ENCODE results near the gene HRCT1. TPM values are rescaled to one million over a fixed set of nuclear protein-coding genes. Genes with fewer than 3 reads are reported as not detected.

HRCT1 gene
- polyA plus RNA-seq, 1 donor from 2014 or later = not detected

DNA sequence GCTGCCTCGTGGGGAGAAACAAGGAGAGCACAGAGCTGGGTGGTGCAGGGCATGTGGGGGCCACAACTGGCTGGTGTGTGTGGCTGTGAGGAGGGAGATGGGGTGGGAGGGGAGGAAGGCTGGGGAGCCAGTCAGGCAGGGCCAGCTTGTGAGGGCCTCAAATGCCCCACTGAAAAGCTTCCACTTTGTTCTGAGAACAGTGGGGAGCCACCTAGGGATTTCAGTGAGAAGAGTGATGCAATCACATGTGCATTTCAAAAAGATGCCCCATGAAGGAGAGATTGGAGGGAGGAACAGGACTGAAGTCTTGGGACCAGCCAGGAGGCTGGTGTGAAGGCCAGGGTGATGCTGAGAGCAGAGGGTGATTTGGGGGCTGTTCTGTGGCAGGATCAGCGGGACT, 37.1 kb upstream of the HRCT1 start:
- no peaks in the 10 kb centered on the region for H3F3A ChIP-seq (ENCODE audit: insufficient read depth, low read length, poor library complexity, severe bottlenecking)
- no peaks in the 10 kb centered on the region for H3K36me3 ChIP-seq (ENCODE audit: insufficient read depth, low read length)
- no peaks in the 10 kb centered on the region for H3K9me2 ChIP-seq (ENCODE audit: insufficient read depth, low read length)
- H3K27me3 ChIP-seq (ENCODE audit: insufficient read depth, low read depth, low read length) = no peaks in the 10 kb centered on the region
- no peaks in the 10 kb centered on the region for H4K20me1 ChIP-seq (ENCODE audit: insufficient read depth)
- no peaks in the 10 kb centered on the region for H3K79me2 ChIP-seq (replicated peaks; ENCODE audit: insufficient read depth, low read length)
- H3K27ac ChIP-seq (ENCODE audit: low read length) = no peak overlapping the region
- no peak overlapping the region for H2AFZ ChIP-seq (ENCODE audit: low read depth, low read length)
- no peak overlapping the region for H3K4me2 ChIP-seq (ENCODE audit: low read length)
- TF ChIP-seq, protein P1, sequence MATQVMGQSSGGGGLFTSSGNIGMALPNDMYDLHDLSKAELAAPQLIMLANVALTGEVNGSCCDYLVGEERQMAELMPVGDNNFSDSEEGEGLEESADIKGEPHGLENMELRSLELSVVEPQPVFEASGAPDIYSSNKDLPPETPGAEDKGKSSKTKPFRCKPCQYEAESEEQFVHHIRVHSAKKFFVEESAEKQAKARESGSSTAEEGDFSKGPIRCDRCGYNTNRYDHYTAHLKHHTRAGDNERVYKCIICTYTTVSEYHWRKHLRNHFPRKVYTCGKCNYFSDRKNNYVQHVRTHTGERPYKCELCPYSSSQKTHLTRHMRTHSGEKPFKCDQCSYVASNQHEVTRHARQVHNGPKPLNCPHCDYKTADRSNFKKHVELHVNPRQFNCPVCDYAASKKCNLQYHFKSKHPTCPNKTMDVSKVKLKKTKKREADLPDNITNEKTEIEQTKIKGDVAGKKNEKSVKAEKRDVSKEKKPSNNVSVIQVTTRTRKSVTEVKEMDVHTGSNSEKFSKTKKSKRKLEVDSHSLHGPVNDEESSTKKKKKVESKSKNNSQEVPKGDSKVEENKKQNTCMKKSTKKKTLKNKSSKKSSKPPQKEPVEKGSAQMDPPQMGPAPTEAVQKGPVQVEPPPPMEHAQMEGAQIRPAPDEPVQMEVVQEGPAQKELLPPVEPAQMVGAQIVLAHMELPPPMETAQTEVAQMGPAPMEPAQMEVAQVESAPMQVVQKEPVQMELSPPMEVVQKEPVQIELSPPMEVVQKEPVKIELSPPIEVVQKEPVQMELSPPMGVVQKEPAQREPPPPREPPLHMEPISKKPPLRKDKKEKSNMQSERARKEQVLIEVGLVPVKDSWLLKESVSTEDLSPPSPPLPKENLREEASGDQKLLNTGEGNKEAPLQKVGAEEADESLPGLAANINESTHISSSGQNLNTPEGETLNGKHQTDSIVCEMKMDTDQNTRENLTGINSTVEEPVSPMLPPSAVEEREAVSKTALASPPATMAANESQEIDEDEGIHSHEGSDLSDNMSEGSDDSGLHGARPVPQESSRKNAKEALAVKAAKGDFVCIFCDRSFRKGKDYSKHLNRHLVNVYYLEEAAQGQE (IDR thresholded peaks at IDR 0.05; ENCODE audit: borderline replicate concordance) = no peak
- TF ChIP-seq EP300 (conservative IDR thresholded peaks at IDR 0.05; ENCODE audit: poor library complexity, severe bottlenecking) = no peak
- no peak for TF ChIP-seq RAD21 (conservative IDR thresholded peaks at IDR 0.05)
- no peak for TF ChIP-seq EZH2 (IDR thresholded peaks at IDR 0.05; ENCODE audit: borderline replicate concordance, insufficient read depth, low read length, poor library complexity, severe bottlenecking)
- H3K4me3 ChIP-seq (ENCODE audit: low read length) = no peak overlapping the region
- H3K9me3 ChIP-seq (ENCODE audit: low read length) = no peaks in the 10 kb centered on the region
- no peak overlapping the region for H3K9ac ChIP-seq (ENCODE audit: low read length)

DNA sequence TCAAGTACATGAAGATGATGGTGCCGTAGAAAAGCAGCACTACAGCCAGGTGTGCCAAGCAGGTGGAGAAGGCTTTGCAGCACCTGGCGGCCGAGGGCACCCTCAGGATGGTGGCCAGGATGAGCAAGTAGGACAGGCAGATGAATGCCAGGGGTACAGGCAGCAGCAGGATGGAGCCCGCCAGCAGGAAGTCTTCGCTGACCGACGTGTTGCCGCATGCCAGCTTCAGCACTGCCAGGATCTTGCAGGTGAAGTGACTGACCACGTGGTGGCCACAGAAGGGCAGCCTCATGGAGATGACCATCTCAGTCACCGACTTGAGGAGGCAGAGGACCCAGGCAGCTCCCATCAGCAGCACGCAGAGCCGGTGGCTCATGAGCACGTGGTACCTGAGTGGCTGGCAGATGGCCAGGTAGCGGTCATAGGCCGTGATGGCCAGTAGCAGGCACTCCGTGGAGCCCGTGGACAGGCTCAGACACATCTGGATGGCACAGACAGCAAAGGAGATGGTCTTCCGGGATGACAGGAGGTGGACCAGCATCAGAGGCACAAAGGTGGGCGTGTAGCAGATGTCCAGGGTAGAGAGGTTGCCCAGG, 36.3 kb upstream of the HRCT1 start:
- Histone ChIP-seq H2AFZ (ENCODE audit: low read depth, low read length) (no peak overlapping the region), H3K27me3 (ENCODE audit: insufficient read depth, low read depth, low read length) (no peaks in the 10 kb centered on the region), H4K20me1 (ENCODE audit: insufficient read depth) (no peaks in the 10 kb centered on the region), H3K79me2 (replicated peaks; ENCODE audit: insufficient read depth, low read length) (no peaks in the 10 kb centered on the region), H3K9me3 (ENCODE audit: low read length) (no peaks in the 10 kb centered on the region), H3F3A (ENCODE audit: insufficient read depth, low read length, poor library complexity, severe bottlenecking) (no peaks in the 10 kb centered on the region), H3K9ac (ENCODE audit: low read length) (no peak overlapping the region), H3K36me3 (ENCODE audit: insufficient read depth, low read length) (no peaks in the 10 kb centered on the region), H3K4me2 (ENCODE audit: low read length) (no peak overlapping the region), H3K27ac (ENCODE audit: low read length) (no peak overlapping the region), H3K4me3 (ENCODE audit: low read length) (no peak overlapping the region), H3K9me2 (ENCODE audit: insufficient read depth, low read length) (no peaks in the 10 kb centered on the region)
- TF ChIP-seq EZH2 (IDR thresholded peaks at IDR 0.05; ENCODE audit: borderline replicate concordance, insufficient read depth, low read length, poor library complexity, severe bottlenecking) (no peak), RAD21 (conservative IDR thresholded peaks at IDR 0.05) (no peak), POLR2AphosphoS5 (IDR thresholded peaks at IDR 0.05) (no peak), SMC3 (conservative IDR thresholded peaks at IDR 0.05; ENCODE audit: poor library complexity) (no peak), TAF1 (IDR thresholded peaks at IDR 0.05; ENCODE audit: low read depth) (no peak), EP300 (conservative IDR thresholded peaks at IDR 0.05; ENCODE audit: poor library complexity, severe bottlenecking) (no peak), MXI1 (conservative IDR thresholded peaks at IDR 0.05; ENCODE audit: poor library complexity, severe bottlenecking) (no peak)
- TF ChIP-seq, protein P1 (IDR thresholded peaks at IDR 0.05; ENCODE audit: borderline replicate concordance) = no peak
- TF ChIP-seq, protein P2, sequence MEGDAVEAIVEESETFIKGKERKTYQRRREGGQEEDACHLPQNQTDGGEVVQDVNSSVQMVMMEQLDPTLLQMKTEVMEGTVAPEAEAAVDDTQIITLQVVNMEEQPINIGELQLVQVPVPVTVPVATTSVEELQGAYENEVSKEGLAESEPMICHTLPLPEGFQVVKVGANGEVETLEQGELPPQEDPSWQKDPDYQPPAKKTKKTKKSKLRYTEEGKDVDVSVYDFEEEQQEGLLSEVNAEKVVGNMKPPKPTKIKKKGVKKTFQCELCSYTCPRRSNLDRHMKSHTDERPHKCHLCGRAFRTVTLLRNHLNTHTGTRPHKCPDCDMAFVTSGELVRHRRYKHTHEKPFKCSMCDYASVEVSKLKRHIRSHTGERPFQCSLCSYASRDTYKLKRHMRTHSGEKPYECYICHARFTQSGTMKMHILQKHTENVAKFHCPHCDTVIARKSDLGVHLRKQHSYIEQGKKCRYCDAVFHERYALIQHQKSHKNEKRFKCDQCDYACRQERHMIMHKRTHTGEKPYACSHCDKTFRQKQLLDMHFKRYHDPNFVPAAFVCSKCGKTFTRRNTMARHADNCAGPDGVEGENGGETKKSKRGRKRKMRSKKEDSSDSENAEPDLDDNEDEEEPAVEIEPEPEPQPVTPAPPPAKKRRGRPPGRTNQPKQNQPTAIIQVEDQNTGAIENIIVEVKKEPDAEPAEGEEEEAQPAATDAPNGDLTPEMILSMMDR (IDR thresholded peaks at IDR 0.05; ENCODE audit: poor library complexity, severe bottlenecking) = no peak
